Vagina (tissue), 2 donors: Measurements from ENCODE around the gene GFPT1. TPM values are rescaled to one million over a fixed set of nuclear protein-coding genes. Genes with fewer than 3 reads are reported as not detected.

Experiments
- DNase-seq, 2 donors: peaks; one replicate each; pipeline ENCODE4 v3.0.0-alpha.2; 2017; ENCODE audit errors: extremely low spot score in 2 of 2
- H3K27ac ChIP-seq: fragments of 200-600 bp; sonication (generic); one replicate; pipeline ENCODE4 v1.5.1; 2019
- H3K27me3 ChIP-seq: fragments of 200-600 bp; sonication (generic); one replicate; pipeline ENCODE4 v1.5.1; 2019
- H3K36me3 ChIP-seq, 2 donors: fragments of 200-600 bp; sonication (generic); one replicate each; pipeline ENCODE4 v1.5.1; 2017 to 2019
- H3K4me1 ChIP-seq: fragments of 200-600 bp; sonication (generic); one replicate; pipeline ENCODE4 v1.5.1; 2019
- H3K4me3 ChIP-seq, 2 donors: fragments of 200-600 bp; sonication (generic); 1 replicate in 1 of 2; 2 replicates in 1 of 2; pipeline ENCODE4 v1.5.1; 2016 to 2019
- H3K9me3 ChIP-seq: fragments of 200-600 bp; sonication (generic); one replicate; pipeline ENCODE4 v1.5.1; 2019
- POLR2A ChIP-seq, 2 donors: fragments of 450-650 bp; IDR thresholded peaks; one replicate each; pipeline ENCODE4 v1.6.1; 2017; ENCODE audit warnings: antibody characterized with exemption in 2 of 2, mild to moderate bottlenecking in 2 of 2, moderate library complexity in 2 of 2
- POLR2AphosphoS5 ChIP-seq, 2 donors: sonication (generic); formaldehyde crosslinking; IDR thresholded peaks; one replicate each; pipeline ENCODE4 v1.9.0; 2017; ENCODE audit warnings: antibody characterized with exemption in 2 of 2, mild to moderate bottlenecking in 2 of 2, low read depth in 1 of 2; ENCODE audit not compliant: insufficient read depth in 1 of 2
- intact Hi-C: fragments of 100-400 bp; cut with DNase I; formaldehyde crosslinking; loops from one replicate; pipeline ENCODE4 v1.15.1; 2023
- small RNA-seq: library from RNA; depleted of rRNA; stranded (forward); fragments of <200 nt; gene quantifications from one replicate; pipeline ENCODE3, GENCODE V24; 2016
- total RNA-seq: library from RNA; depleted of rRNA; stranded (reverse); fragments of >200 nt; gene quantifications from one replicate; pipeline ENCODE4 v1.2.3, GENCODE V29; 2016
- TF ChIP-seq, protein P1 (sequence below), 3 experiments: fragments of 450-650 bp in 2 of 3; fragments of 200-600 bp in 1 of 3; sonication (generic) in 1 of 3; IDR thresholded peaks; one replicate each; pipeline ENCODE4 v1.5.1; 2017 to 2019; ENCODE audit warnings: antibody characterized with exemption in 3 of 3, mild to moderate bottlenecking in 2 of 3, moderate library complexity in 2 of 3

GFPT1 gene
- total RNA-seq, 1 donor from 2014 or later: 17.9 TPM

GRCh38 chr2:69275490-69275889 lies 111.5 kb downstream of the GFPT1 start:
- H3K9me3 ChIP-seq: no peaks in the 10 kb centered on the region
- no peak overlapping the region for H3K4me3 ChIP-seq
- TF ChIP-seq POLR2AphosphoS5 (IDR thresholded peaks at IDR 0.05; ENCODE audit: insufficient read depth in 1 of 2, low read depth in 1 of 2) (no peak), POLR2A (IDR thresholded peaks at IDR 0.05) (no peak)
- TF ChIP-seq, protein P1, sequence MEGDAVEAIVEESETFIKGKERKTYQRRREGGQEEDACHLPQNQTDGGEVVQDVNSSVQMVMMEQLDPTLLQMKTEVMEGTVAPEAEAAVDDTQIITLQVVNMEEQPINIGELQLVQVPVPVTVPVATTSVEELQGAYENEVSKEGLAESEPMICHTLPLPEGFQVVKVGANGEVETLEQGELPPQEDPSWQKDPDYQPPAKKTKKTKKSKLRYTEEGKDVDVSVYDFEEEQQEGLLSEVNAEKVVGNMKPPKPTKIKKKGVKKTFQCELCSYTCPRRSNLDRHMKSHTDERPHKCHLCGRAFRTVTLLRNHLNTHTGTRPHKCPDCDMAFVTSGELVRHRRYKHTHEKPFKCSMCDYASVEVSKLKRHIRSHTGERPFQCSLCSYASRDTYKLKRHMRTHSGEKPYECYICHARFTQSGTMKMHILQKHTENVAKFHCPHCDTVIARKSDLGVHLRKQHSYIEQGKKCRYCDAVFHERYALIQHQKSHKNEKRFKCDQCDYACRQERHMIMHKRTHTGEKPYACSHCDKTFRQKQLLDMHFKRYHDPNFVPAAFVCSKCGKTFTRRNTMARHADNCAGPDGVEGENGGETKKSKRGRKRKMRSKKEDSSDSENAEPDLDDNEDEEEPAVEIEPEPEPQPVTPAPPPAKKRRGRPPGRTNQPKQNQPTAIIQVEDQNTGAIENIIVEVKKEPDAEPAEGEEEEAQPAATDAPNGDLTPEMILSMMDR (IDR thresholded peaks at IDR 0.05): no peak
- intact Hi-C loops: no loop called here
- H3K4me1 ChIP-seq: no peaks in the 10 kb centered on the region
- H3K36me3 ChIP-seq: no peaks in the 10 kb centered on the region
- no peaks in the 10 kb centered on the region for H3K27me3 ChIP-seq
- DNase-seq: no peak
- no peak overlapping the region for H3K27ac ChIP-seq

DNA sequence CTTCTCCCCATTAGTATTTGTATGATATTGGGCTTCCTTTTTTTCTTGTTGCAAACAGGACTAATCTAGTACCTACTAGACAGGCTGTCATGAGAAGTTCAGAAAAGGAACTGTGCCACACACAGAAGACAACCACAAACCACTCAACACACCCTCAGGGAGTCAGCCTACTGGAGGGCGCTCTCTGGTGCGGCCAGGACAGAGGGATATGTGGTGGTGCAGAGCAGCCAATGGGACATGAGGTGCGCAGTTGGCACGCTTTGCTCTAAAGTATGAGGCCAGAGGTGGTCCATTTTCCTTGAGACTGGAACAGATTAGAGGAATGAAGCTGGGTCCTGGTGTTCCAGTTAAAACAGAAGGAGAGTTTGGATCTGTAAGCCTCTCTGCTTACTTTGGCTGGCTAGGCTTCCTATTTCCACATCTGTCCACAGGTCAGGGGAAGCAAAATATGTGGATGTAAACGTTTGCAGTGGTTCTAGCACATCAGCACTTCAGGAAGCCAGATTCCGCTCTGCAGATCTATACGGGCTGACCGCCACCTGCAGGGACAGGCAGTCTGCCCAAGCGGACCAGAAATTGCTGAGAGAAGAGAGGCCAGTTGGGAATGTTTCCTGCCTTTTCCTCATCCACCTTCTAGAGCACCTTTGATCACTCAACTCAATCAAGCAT lies 114.1 kb downstream of the GFPT1 start:
- no peaks in the 10 kb centered on the region for H3K36me3 ChIP-seq
- no peak overlapping the region for H3K4me3 ChIP-seq
- no peaks in the 10 kb centered on the region for H3K27me3 ChIP-seq
- intact Hi-C loops: no loop called here
- TF ChIP-seq POLR2AphosphoS5 (IDR thresholded peaks at IDR 0.05; ENCODE audit: insufficient read depth in 1 of 2, low read depth in 1 of 2): no peak
- TF ChIP-seq, protein P1 (IDR thresholded peaks at IDR 0.05): no peak
- no peak for TF ChIP-seq POLR2A (IDR thresholded peaks at IDR 0.05)
- no peaks in the 10 kb centered on the region for H3K9me3 ChIP-seq
- no peak for DNase-seq
- no peaks in the 10 kb centered on the region for H3K4me1 ChIP-seq
- H3K27ac ChIP-seq: no peak overlapping the region

DNA sequence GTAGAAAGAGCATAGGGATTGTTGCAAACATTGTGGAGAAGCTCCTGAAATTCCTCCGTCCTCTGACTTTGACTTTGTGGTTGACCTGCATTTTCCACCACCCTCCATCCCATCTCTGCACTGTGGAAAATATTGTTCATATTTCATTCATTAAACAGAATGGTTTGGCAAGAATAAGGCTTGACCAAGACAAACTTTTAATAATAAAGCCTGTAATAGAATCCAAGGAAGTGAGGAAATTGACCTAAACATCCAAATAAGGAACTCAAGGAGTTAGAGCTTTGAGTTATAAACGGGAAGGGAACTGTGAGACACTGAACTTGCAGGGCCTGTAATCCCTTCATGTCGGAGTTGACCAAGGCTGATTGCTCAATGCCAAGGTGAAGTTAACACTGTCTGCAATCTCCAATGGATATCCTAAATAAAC lies 115.2 kb downstream of the GFPT1 start:
- Histone ChIP-seq H3K27me3 (no peaks in the 10 kb centered on the region), H3K9me3 (no peaks in the 10 kb centered on the region), H3K36me3 (no peaks in the 10 kb centered on the region), H3K4me3 (no peak overlapping the region), H3K4me1 (no peaks in the 10 kb centered on the region), H3K27ac (no peak overlapping the region)
- DNase-seq: no peak
- TF ChIP-seq, protein P1 (IDR thresholded peaks at IDR 0.05): no peak
- TF ChIP-seq POLR2A (IDR thresholded peaks at IDR 0.05) (no peak), POLR2AphosphoS5 (IDR thresholded peaks at IDR 0.05; ENCODE audit: insufficient read depth in 1 of 2, low read depth in 1 of 2) (no peak)
- intact Hi-C loops: no loop called here

Small RNA genes within 50 kb of the gene (small RNA-seq; reads per million reads assigned to genes)
- gene RF00019: not detected

Other genes starting within 250 kb of the GFPT1 start
- gene NFU1, start 50.2 kb upstream of the GFPT1 start, total RNA-seq: 64.8 TPM